Measurements from ENCODE around the gene ESAM.
"Not testable (repeated sequence)": the region's sequence is repeated elsewhere in the genome, so short reads cannot be mapped to it uniquely, and the experiment has no call there.

Gene ESAM

GRCh38 chr11:124776865-124777645, 15.0 kb upstream of the ESAM start:
- in situ Hi-C loops (cut with HindIII; ENCODE audit: low sequenced_read_pairs), result no loop called here

GRCh38 chr11:124770959-124771358, 8.9 kb upstream of the ESAM start:
- in situ Hi-C loops (cut with HindIII; ENCODE audit: low sequenced_read_pairs), result not testable (repeated sequence)

- in situ Hi-C loops (cut with HindIII; ENCODE audit: low sequenced_read_pairs), result no loop called here
Measured at GRCh38 chr11:124769806-124770774, 8.0 kb upstream of the ESAM start.

- in situ Hi-C loops (cut with HindIII; ENCODE audit: low sequenced_read_pairs), result no loop called here
Measured at GRCh38 chr11:124768914-124769313, 6.8 kb upstream of the ESAM start.

- in situ Hi-C loops (cut with HindIII; ENCODE audit: low sequenced_read_pairs), result no loop called here
Measured at GRCh38 chr11:124766156-124766555, 4.1 kb upstream of the ESAM start.

GRCh38 chr11:124763156-124763947, 1.3 kb upstream of the ESAM start:
- in situ Hi-C loops (cut with HindIII; ENCODE audit: low sequenced_read_pairs), result no loop called here

GRCh38 chr11:124762624-124763155, 600 bp upstream of the ESAM start:
- in situ Hi-C loops (cut with HindIII; ENCODE audit: low sequenced_read_pairs), result no loop called here

GRCh38 chr11:124761301-124762104, 587 bp downstream of the ESAM start:
- in situ Hi-C loops (cut with HindIII; ENCODE audit: low sequenced_read_pairs), result no loop called here

- in situ Hi-C loops (cut with HindIII; ENCODE audit: low sequenced_read_pairs), result no loop called here
Measured at GRCh38 chr11:124760806-124761205, 1.3 kb downstream of the ESAM start.

- in situ Hi-C loops (cut with HindIII; ENCODE audit: low sequenced_read_pairs), result no loop called here
Measured at GRCh38 chr11:124760205-124760652, 1.9 kb downstream of the ESAM start.

- in situ Hi-C loops (cut with HindIII; ENCODE audit: low sequenced_read_pairs), result no loop called here
Measured at GRCh38 chr11:124759266-124760204, 2.6 kb downstream of the ESAM start.

GRCh38 chr11:124758355-124759265, 3.5 kb downstream of the ESAM start:
- in situ Hi-C loops (cut with HindIII; ENCODE audit: low sequenced_read_pairs), result no loop called here

- in situ Hi-C loops (cut with HindIII; ENCODE audit: low sequenced_read_pairs), result no loop called here
Measured at GRCh38 chr11:124757320-124757719, 4.8 kb downstream of the ESAM start.

- in situ Hi-C loops (cut with HindIII; ENCODE audit: low sequenced_read_pairs), result no loop called here
Measured at GRCh38 chr11:124756753-124757227, 5.3 kb downstream of the ESAM start.

- in situ Hi-C loops (cut with HindIII; ENCODE audit: low sequenced_read_pairs), result no loop called here
Measured at GRCh38 chr11:124756033-124756752, 5.9 kb downstream of the ESAM start.

- in situ Hi-C loops (cut with HindIII; ENCODE audit: low sequenced_read_pairs), result no loop called here
Measured at GRCh38 chr11:124754710-124755109, 7.4 kb downstream of the ESAM start.

GRCh38 chr11:124754309-124754708, 7.8 kb downstream of the ESAM start:
- in situ Hi-C loops (cut with HindIII; ENCODE audit: low sequenced_read_pairs), result no loop called here

Data from endothelial cell of hepatic sinusoid (primary cell).